ENCODE results near the gene VSIR.

Gene VSIR

GRCh38 chr10:71737001-71737833 is 36.1 kb downstream of the VSIR start:
- TF ChIP-seq CTCF (IDR thresholded peaks at IDR 0.05; ENCODE audit: extremely low read depth, missing control alignments) = no peak
- no peak for DNase-seq (ENCODE audit: low spot score)

- DNase-seq (ENCODE audit: low spot score) = no peak
- TF ChIP-seq CTCF (IDR thresholded peaks at IDR 0.05; ENCODE audit: extremely low read depth, missing control alignments) = no peak
Measured at GRCh38 chr10:71736570-71736952, 36.8 kb downstream of the VSIR start.

GRCh38 chr10:71735709-71736569 is 37.4 kb downstream of the VSIR start:
- DNase-seq (ENCODE audit: low spot score) = peak; percentile 47
- TF ChIP-seq CTCF (IDR thresholded peaks at IDR 0.05; ENCODE audit: extremely low read depth, missing control alignments) = no peak

GRCh38 chr10:71734797-71735196 is 38.5 kb downstream of the VSIR start:
- no peak for DNase-seq (ENCODE audit: low spot score)
- no peak for TF ChIP-seq CTCF (IDR thresholded peaks at IDR 0.05; ENCODE audit: extremely low read depth, missing control alignments)

GRCh38 chr10:71731791-71732190 is 41.5 kb downstream of the VSIR start:
- DNase-seq (ENCODE audit: low spot score) = no peak
- TF ChIP-seq CTCF (IDR thresholded peaks at IDR 0.05; ENCODE audit: extremely low read depth, missing control alignments) = no peak

- no peak for DNase-seq (ENCODE audit: low spot score)
- TF ChIP-seq CTCF (IDR thresholded peaks at IDR 0.05; ENCODE audit: extremely low read depth, missing control alignments) = no peak
Measured at GRCh38 chr10:71729161-71729636, 44.1 kb downstream of the VSIR start.
